Sigmoid colon (tissue), 7 donors: ENCODE measurements around the gene TPP2. TPM values are rescaled to one million over a fixed set of nuclear protein-coding genes. Genes with fewer than 3 reads are reported as not detected.

Experiments
- DNase-seq: peaks from one replicate; pipeline ENCODE4 v3.0.0-alpha.2; 2019
- H3K27ac ChIP-seq, 4 donors: fragments of 200-600 bp; sonication (generic); one replicate each; pipeline ENCODE4 v1.5.1; 2016 to 2019; ENCODE audit warnings: mild to moderate bottlenecking in 1 of 4
- H3K27me3 ChIP-seq, 3 donors: fragments of 200-600 bp; sonication (generic); one replicate each; pipeline ENCODE4 v1.5.1; 2019; ENCODE audit warnings: mild to moderate bottlenecking in 1 of 3
- H3K36me3 ChIP-seq, 4 donors: fragments of 200-600 bp; sonication (generic); one replicate each; pipeline ENCODE4 v1.5.1; 2016 to 2019
- H3K4me1 ChIP-seq, 4 donors: fragments of 200-600 bp; sonication (generic); one replicate each; pipeline ENCODE4 v1.5.1; 2017 to 2019
- H3K4me3 ChIP-seq, 4 donors: fragments of 200-600 bp; sonication (generic); one replicate each; pipeline ENCODE4 v1.5.1; 2017 to 2019; ENCODE audit warnings: mild to moderate bottlenecking in 2 of 4, moderate library complexity in 1 of 4
- H3K9me3 ChIP-seq, 4 donors: fragments of 200-600 bp in 3 of 4; sonication (generic) in 3 of 4; one replicate each; pipeline versions ENCODE4 v1.5.1 to v1.6.1; 2013 to 2019
- EP300 ChIP-seq, 4 donors: sonication (generic); formaldehyde crosslinking; IDR thresholded peaks; one replicate each; pipeline ENCODE4 v1.6.1; 2017; ENCODE audit warnings: antibody characterized with exemption in 4 of 4
- POLR2A ChIP-seq, 2 donors: fragments of 450-650 bp; IDR thresholded peaks; one replicate each; pipeline ENCODE4 v1.6.1; 2016; ENCODE audit warnings: antibody characterized with exemption in 2 of 2, mild to moderate bottlenecking in 2 of 2, moderate library complexity in 2 of 2
- POLR2AphosphoS5 ChIP-seq, 4 donors: sonication (generic); formaldehyde crosslinking; IDR thresholded peaks; one replicate each; pipeline ENCODE4 v1.6.1; 2017; ENCODE audit warnings: antibody characterized with exemption in 4 of 4
- WGBS, 2 donors: extraction: QIAGEN DNeasy Blood & Tissue Kit; methylation state at CpG; one replicate each; pipeline ENCODE4 v1.1.7; 2013; 5-methylcytosine and 5-hydroxymethylcytosine counted together
- intact Hi-C: fragments of 100-400 bp; cut with DNase I; formaldehyde crosslinking; loops from one replicate; pipeline ENCODE4 v1.15.1; 2023
- polyA plus RNA-seq, 3 donors: library from polyadenylated mRNA; stranded (reverse); fragments of 200-250 nt; gene quantifications; one replicate each; pipeline ENCODE4 v1.2.3, GENCODE V29; 2013
- total RNA-seq, 4 donors: library from RNA; depleted of rRNA; stranded (reverse); fragments of >200 nt; gene quantifications; one replicate each; pipeline ENCODE4 v1.1.0, GENCODE V29; 2016
- TF ChIP-seq, protein P1 (sequence below), 4 experiments: fragments of 450-650 bp in 3 of 4; fragments of 200-600 bp in 1 of 4; IDR thresholded peaks; one replicate each; pipeline ENCODE4 v1.5.1; 2016 to 2019; ENCODE audit warnings: antibody characterized with exemption in 4 of 4, mild to moderate bottlenecking in 3 of 4, moderate library complexity in 2 of 4
- donor health status: healthy with polysubstance abuse.
- donor health status: Bipolar disorder and iron deficiency.
- donor health status: healthy.

TPP2 gene
- total and polyA plus RNA-seq, 7 donors = 11.4 to 54.2 (median 33.0) TPM

DNA sequence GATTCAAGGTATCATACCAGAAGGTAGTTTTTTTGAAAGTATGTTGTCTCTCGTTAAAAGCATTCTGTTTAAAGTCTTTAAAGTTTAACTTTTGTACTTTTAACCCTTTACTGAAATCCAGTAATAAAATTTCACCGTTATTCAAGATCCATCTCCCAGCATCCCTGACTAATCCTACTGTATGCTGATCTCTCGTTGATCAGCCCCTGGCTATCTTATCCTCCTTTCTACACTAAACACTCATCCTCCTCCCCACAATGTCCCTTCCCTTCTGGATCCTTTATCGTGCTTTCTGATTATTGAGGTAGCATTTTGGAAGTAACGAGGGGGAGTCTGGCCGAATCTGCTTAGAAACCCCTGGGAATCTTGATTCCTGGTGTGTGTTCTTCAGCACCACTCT lies 1.3 kb downstream of the TPP2 start:
- intact Hi-C loops = no loop called here
- no peak for DNase-seq
- Histone ChIP-seq H3K36me3 (no peaks in the 10 kb centered on the region), H3K9me3 (no peaks in the 10 kb centered on the region), H3K4me3 (peak overlapping the region; percentile 73 to 99 (median 96)), H3K27me3 (no peaks in the 10 kb centered on the region), H3K27ac (peak overlapping the region in 3 of 4 donors; percentile 94 to 99 (median 96)), H3K4me1 (peaks cover 0 to 44% (median 27%) of the 10 kb centered on the region in 4 donors)
- 3 to 4% methylated on average over 6 of the region's 6 CpGs for WGBS, 2 donors
- TF ChIP-seq POLR2A (IDR thresholded peaks at IDR 0.05) (no peak), EP300 (IDR thresholded peaks at IDR 0.05) (no peak)

DNA sequence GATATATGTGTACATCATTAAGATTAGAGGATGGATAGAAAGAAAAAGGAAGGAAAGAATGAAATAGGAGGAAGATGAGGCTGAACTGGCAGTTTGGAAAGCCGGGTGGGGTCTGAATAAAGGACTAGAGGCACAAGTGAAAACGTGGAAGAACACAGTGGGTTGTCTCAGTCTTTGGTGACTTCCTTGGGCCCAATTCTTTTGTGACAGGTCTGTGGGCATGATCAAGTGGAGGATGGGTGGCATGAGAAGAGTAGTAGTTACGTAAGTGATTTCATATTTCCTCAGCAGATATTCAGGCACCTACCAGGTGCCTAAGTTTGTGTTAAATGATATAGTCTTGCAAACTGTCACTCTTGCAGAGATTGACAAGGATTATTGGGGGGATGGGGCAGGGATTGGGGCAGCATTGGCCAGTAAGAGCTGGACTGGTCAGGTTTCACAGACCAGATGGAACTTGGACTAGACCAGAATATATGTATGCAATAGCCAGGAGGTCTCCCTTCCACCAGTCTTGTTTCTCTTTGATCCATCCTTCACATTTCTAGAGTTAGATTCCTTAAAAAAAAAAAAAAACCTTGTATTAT lies 2.7 kb downstream of the TPP2 start:
- Histone ChIP-seq H3K36me3 (no peaks in the 10 kb centered on the region), H3K27ac (no peak overlapping the region), H3K9me3 (no peaks in the 10 kb centered on the region), H3K4me3 (no peak overlapping the region), H3K4me1 (peaks cover 0 to 44% (median 27%) of the 10 kb centered on the region in 4 donors), H3K27me3 (no peaks in the 10 kb centered on the region)
- DNase-seq = no peak
- TF ChIP-seq POLR2AphosphoS5 (IDR thresholded peaks at IDR 0.05) (no peak), EP300 (IDR thresholded peaks at IDR 0.05) (no peak), POLR2A (IDR thresholded peaks at IDR 0.05) (no peak)
- TF ChIP-seq, protein P1, sequence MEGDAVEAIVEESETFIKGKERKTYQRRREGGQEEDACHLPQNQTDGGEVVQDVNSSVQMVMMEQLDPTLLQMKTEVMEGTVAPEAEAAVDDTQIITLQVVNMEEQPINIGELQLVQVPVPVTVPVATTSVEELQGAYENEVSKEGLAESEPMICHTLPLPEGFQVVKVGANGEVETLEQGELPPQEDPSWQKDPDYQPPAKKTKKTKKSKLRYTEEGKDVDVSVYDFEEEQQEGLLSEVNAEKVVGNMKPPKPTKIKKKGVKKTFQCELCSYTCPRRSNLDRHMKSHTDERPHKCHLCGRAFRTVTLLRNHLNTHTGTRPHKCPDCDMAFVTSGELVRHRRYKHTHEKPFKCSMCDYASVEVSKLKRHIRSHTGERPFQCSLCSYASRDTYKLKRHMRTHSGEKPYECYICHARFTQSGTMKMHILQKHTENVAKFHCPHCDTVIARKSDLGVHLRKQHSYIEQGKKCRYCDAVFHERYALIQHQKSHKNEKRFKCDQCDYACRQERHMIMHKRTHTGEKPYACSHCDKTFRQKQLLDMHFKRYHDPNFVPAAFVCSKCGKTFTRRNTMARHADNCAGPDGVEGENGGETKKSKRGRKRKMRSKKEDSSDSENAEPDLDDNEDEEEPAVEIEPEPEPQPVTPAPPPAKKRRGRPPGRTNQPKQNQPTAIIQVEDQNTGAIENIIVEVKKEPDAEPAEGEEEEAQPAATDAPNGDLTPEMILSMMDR (IDR thresholded peaks at IDR 0.05) = no peak
- intact Hi-C loops = no loop called here
- WGBS, 2 donors = 58 to 67% methylated on average over 3 of the region's 3 CpGs

DNA sequence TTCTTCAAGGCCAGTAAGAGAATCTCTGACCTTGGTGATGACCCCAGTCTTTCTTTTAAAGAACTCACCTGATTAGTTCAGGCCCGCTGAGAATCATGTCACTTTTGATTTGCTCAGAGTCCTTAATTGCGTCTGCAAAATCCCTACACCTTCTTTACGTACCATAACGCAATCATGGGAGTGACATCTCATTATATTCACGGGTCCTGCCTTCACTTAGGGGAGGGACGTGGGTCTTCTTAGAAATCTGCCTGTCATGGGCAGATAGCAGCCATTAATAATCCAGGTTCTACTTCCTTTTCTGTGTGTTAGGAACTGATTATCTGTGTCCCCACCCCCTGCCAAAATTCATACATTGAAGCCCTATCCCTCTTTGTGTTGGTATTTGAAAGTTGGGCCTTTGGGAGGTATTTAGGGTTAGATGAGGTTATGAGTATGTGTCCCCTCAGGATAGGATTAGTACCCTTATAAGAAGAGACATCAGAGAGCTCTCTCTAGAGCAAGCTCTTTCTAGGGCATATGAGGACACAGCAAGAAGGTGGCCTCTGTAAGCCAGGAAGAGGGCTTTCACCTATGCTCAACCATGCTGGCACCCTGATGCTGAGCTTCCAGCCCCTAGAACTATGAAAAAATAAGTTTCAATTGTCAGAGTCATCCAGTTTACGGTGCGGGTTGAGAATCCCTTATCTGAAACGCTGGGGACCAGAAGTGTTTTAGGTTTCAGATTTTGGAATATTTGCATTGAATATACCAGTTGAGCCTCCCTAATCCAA lies 9.9 kb downstream of the TPP2 start:
- no peaks in the 10 kb centered on the region for H3K27me3 ChIP-seq
- no peak for DNase-seq
- H3K9me3 ChIP-seq = no peaks in the 10 kb centered on the region
- 95% methylated on average over 9 of the region's 9 CpGs for WGBS, 2 donors
- peaks cover 0 to 4% (median 0%) of the 10 kb centered on the region in 4 donors for H3K4me1 ChIP-seq
- no peak overlapping the region for H3K4me3 ChIP-seq
- TF ChIP-seq, protein P1 (IDR thresholded peaks at IDR 0.05) = no peak
- no peak for TF ChIP-seq POLR2A (IDR thresholded peaks at IDR 0.05)
- no peak for TF ChIP-seq EP300 (IDR thresholded peaks at IDR 0.05)
- no peak for TF ChIP-seq POLR2AphosphoS5 (IDR thresholded peaks at IDR 0.05)
- intact Hi-C loops = loop anchor here (5.0 kb wide), 1 partner anchor 46 kb away; no protein-coding TSS in a partner anchor
- H3K27ac ChIP-seq = no peak overlapping the region
- peaks cover 0 to 64% (median 14%) of the 10 kb centered on the region in 4 donors for H3K36me3 ChIP-seq

DNA sequence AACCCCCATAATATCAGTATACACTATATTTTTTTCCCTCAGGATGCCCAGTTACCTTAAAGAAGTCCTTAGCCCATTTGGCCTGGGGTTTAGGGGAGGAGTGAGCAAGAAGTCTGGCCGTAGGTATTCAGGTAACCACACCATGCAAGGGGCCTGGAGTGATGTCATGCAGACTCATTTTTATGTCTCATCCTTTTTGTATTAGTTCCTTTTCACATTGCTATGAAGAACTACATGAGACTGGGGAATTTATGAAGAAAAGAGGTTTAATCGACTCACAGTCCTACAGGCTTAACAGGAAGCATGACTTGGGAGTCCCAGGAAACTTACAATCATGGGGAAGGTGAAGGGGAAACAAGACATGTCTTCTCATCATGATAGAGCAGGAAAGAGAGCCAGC lies 12.2 kb downstream of the TPP2 start:
- intact Hi-C loops = loop anchor here (5.0 kb wide), 1 partner anchor 43 kb away; no protein-coding TSS in a partner anchor
- DNase-seq = no peak
- H3K27ac ChIP-seq = no peak overlapping the region
- H3K4me1 ChIP-seq = no peaks in the 10 kb centered on the region
- TF ChIP-seq, protein P1 (IDR thresholded peaks at IDR 0.05) = no peak
- TF ChIP-seq EP300 (IDR thresholded peaks at IDR 0.05) (no peak), POLR2AphosphoS5 (IDR thresholded peaks at IDR 0.05) (no peak), POLR2A (IDR thresholded peaks at IDR 0.05) (no peak)
- H3K36me3 ChIP-seq = peaks cover 0 to 68% (median 14%) of the 10 kb centered on the region in 4 donors
- H3K4me3 ChIP-seq = no peak overlapping the region
- WGBS, 2 donors = 93 to 99% methylated on average over 2 of the region's 2 CpGs
- no peaks in the 10 kb centered on the region for H3K9me3 ChIP-seq
- H3K27me3 ChIP-seq = no peaks in the 10 kb centered on the region

DNA sequence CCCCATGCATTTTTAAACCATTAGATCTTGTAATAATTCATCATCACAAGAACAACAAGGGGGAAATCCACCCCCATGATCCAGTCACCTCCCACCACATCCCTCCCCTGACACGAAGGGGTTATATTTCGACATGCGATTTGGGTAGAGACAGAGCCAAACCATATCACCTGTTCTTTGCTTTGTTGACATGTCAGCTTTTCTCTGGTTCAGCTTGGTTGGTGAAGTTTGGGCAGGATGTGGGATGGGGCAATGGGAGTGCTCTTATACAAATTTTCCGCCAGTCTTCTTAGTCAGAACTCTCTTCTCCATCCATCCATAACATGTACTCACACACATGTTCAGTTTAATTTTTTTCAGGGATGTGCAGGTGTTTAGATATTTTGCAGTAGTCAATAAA lies 12.9 kb downstream of the TPP2 start:
- 83 to 90% methylated on average over 4 of the region's 4 CpGs for WGBS, 2 donors
- peaks cover 0 to 71% (median 14%) of the 10 kb centered on the region in 4 donors for H3K36me3 ChIP-seq
- no peak for TF ChIP-seq POLR2A (IDR thresholded peaks at IDR 0.05)
- TF ChIP-seq, protein P1 (IDR thresholded peaks at IDR 0.05) = no peak
- no peak for TF ChIP-seq POLR2AphosphoS5 (IDR thresholded peaks at IDR 0.05)
- TF ChIP-seq EP300 (IDR thresholded peaks at IDR 0.05) = no peak
- intact Hi-C loops = loop anchor here (5.0 kb wide), 1 partner anchor 43 kb away; no protein-coding TSS in a partner anchor
- H3K27ac ChIP-seq = no peak overlapping the region
- no peak for DNase-seq
- H3K4me1 ChIP-seq = no peaks in the 10 kb centered on the region
- no peaks in the 10 kb centered on the region for H3K9me3 ChIP-seq
- H3K27me3 ChIP-seq = no peaks in the 10 kb centered on the region
- no peak overlapping the region for H3K4me3 ChIP-seq
